Activated B cell treated with CpG ODN at 0.5 μM for 24 hours (primary cell): Measurements from ENCODE around the gene KIF21B. TPM values are rescaled to one million over a fixed set of nuclear protein-coding genes. Genes with fewer than 3 reads are reported as not detected.

ENCODE experiments used
- ATAC-seq: fragments of 200-7000 bp; cut with Tn5 transposase; one replicate; pipeline ENCODE4 v1.10.0; 2021; ENCODE audit warnings: low read depth, mild to moderate bottlenecking, moderate library complexity
- CTCF ChIA-PET: fragments of 350-600 bp; sonication (Branson Sonifier 250); formaldehyde crosslinking; loops from one replicate; lab custom pipeline; 2021; ENCODE audit warnings: antibody characterized with exemption; lab: Charles Lee
- POLR2A ChIA-PET: fragments of 350-600 bp; sonication (Branson Sonifier 250); formaldehyde crosslinking; loops from one replicate; lab custom pipeline; 2021; ENCODE audit warnings: antibody characterized with exemption; lab: Charles Lee
- DNase-seq: peaks from one replicate; pipeline ENCODE4 v3.0.0; 2022
- H3K27ac Mint-ChIP-seq: one replicate; pipeline ENCODE4 v1.8.0; 2020; ENCODE audit warnings: mixed read lengths
- H3K27me3 Mint-ChIP-seq: one replicate; pipeline ENCODE4 v1.8.0; 2021; ENCODE audit warnings: mixed read lengths
- H3K36me3 Mint-ChIP-seq: one replicate; pipeline ENCODE4 v1.8.0; 2021; ENCODE audit warnings: low read depth, mixed read lengths
- H3K4me1 Mint-ChIP-seq: one replicate; pipeline ENCODE4 v1.8.0; 2021; ENCODE audit warnings: mixed read lengths
- H3K4me3 Mint-ChIP-seq: one replicate; pipeline ENCODE4 v1.8.0; 2020; ENCODE audit warnings: mild to moderate bottlenecking, mixed read lengths
- H3K9me3 Mint-ChIP-seq: one replicate; pipeline ENCODE4 v1.8.0; 2020; ENCODE audit warnings: mixed read lengths
- CTCF ChIP-seq: fragments of 200-600 bp; IDR thresholded peaks from one replicate; pipeline ENCODE4 v1.8.0; 2022; ENCODE audit warnings: antibody characterized with exemption, mild to moderate bottlenecking
- intact Hi-C: fragments of 100-400 bp; cut with micrococcal nuclease; formaldehyde crosslinking; loops from one replicate; pipeline ENCODE4 v1.15.1; 2024
- total RNA-seq: library from RNA; stranded (reverse); gene quantifications from 2 replicates; pipeline ENCODE4 v1.2.3, GENCODE V29; 2022

Gene KIF21B
- total RNA-seq, 1 donor from 2014 or later, result 31.8 TPM

- ChIA-PET POLR2A (interaction anchor here (0.9 to 1.0 kb wide), 2 partner anchors 67 to 379 kb away, joined by 3 read pairs; partner anchors contain the start of gene DDX59), CTCF (interaction anchor here (16.4 kb wide), 1 partner anchor 74 kb away, joined by 327 read pairs; no protein-coding TSS in a partner anchor)
- TF ChIP-seq CTCF, result no peak
- H3K27me3 Mint-ChIP-seq, result peaks cover 8% of the 10 kb centered on the region
- H3K4me1 Mint-ChIP-seq, result peaks cover 33% of the 10 kb centered on the region
- H3K27ac Mint-ChIP-seq, result no peak overlapping the region
- H3K9me3 Mint-ChIP-seq, result no peaks in the 10 kb centered on the region
- DNase-seq, result no peak
- intact Hi-C loops, result no loop called here
- H3K4me3 Mint-ChIP-seq, result no peak overlapping the region
- no peak for ATAC-seq
- H3K36me3 Mint-ChIP-seq, result no peaks in the 10 kb centered on the region
These were observed 25.8 kb upstream of the KIF21B start for GRCh38 chr1:201049248-201049831.

- Mint-ChIP-seq H3K27me3 (peaks cover 4% of the 10 kb centered on the region), H3K4me1 (peaks cover 25% of the 10 kb centered on the region), H3K9me3 (no peaks in the 10 kb centered on the region), H3K27ac (no peak overlapping the region), H3K36me3 (no peaks in the 10 kb centered on the region), H3K4me3 (no peak overlapping the region)
- ATAC-seq, result no peak
- no peak for TF ChIP-seq CTCF
- ChIA-PET POLR2A (interaction anchor here (0.9 kb wide), 1 partner anchor 67 kb away, joined by 3 read pairs; no protein-coding TSS in a partner anchor), CTCF (interaction anchor here (16.4 kb wide), 1 partner anchor 73 kb away, joined by 327 read pairs; no protein-coding TSS in a partner anchor)
- intact Hi-C loops, result no loop called here
- DNase-seq, result no peak
These were observed 25.0 kb upstream of the KIF21B start for GRCh38 chr1:201048521-201048920.

- Mint-ChIP-seq H3K27ac (no peak overlapping the region), H3K9me3 (no peaks in the 10 kb centered on the region), H3K4me1 (peaks cover 2% of the 10 kb centered on the region), H3K36me3 (no peaks in the 10 kb centered on the region), H3K27me3 (peaks cover 2% of the 10 kb centered on the region), H3K4me3 (no peak overlapping the region)
- intact Hi-C loops, result loop anchor here (5.0 kb wide), 2 partner anchors 37 to 68 kb away; partner anchors contain the start of gene CACNA1S
- ATAC-seq (no peak), DNase-seq (no peak)
- ChIA-PET CTCF (interaction anchor here (1.0 to 16.4 kb wide), 3 partner anchors 18 to 69 kb away, joined by 3 to 327 read pairs (median 3); no protein-coding TSS in a partner anchor), POLR2A (no interaction called here)
- no peak for TF ChIP-seq CTCF
These were observed 20.6 kb upstream of the KIF21B start for GRCh38 chr1:201044119-201044518.

DNA sequence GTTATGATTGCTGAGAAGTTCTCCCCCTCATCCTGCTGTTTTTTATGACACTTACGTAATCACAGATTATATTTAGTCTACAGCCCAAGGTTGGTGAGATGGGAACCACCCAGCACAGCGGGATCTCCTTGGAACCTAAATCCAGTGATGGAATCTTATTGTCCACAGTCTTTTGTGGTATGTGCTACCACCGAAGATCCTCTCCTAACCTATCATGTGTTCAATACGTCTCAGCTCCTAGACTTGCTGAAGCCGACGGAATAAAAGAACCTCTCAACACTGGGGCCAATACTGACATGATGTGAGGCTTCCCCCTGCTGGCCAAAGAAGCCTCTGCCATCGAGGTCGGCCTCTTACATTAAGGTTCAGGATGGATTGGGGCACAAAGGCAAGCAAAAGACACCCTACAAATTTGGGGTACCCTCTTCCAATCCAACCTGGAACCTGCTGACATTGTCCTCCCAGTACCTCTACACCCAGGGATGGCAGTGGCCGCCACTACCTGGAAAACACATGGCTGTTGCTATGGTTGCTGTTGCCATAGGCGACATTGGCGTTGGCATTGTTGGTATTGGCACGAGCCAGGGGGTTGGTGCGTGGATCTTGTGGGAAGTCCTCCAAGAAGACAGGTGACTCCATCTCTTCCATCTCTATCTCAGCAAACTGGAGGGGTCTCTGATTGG lies 19.4 kb upstream of the KIF21B start:
- ATAC-seq (peak; percentile 93), DNase-seq (peak; percentile 47)
- intact Hi-C loops, result loop anchor here (1.0 to 5.0 kb wide), 8 partner anchors 17 to 484 kb away; partner anchors contain the start of genes CACNA1S and KIF14
- Mint-ChIP-seq H3K4me1 (peaks cover 2% of the 10 kb centered on the region), H3K9me3 (no peaks in the 10 kb centered on the region), H3K27ac (peak overlapping the region; percentile 35), H3K27me3 (peaks cover 2% of the 10 kb centered on the region), H3K4me3 (no peak overlapping the region), H3K36me3 (no peaks in the 10 kb centered on the region)
- CTCF ChIA-PET, result interaction anchor here (0.6 to 16.4 kb wide), 14 partner anchors 9 to 323 kb away, joined by 3 to 327 read pairs (median 3); no protein-coding TSS in a partner anchor
- POLR2A ChIA-PET, result no interaction called here
- TF ChIP-seq CTCF, result peak; percentile 70

DNA sequence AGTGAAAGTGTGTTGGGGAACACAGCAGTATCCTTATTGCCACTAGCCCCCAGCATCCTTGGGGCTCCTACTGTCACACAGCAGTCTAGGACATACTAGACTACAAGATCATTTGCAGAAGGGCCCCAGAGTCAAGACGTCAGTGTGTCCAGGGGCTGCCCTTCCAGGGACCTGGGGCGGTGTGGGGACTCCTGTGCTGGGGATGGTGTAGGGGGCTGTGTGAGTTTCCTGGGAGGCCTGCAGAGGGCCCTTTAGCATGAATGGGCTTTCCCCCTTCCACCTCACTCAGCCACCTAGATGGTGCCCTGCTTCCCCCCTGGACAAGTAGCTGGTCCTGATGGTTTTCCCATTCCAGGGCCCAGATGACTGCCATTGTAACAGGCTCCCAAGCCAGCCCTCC lies 17.5 kb upstream of the KIF21B start:
- Mint-ChIP-seq H3K27me3 (no peaks in the 10 kb centered on the region), H3K4me1 (peaks cover 2% of the 10 kb centered on the region), H3K4me3 (no peak overlapping the region), H3K9me3 (no peaks in the 10 kb centered on the region), H3K27ac (no peak overlapping the region), H3K36me3 (no peaks in the 10 kb centered on the region)
- ChIA-PET CTCF (interaction anchor here (1.1 to 16.4 kb wide), 2 partner anchors 25 to 65 kb away, joined by 5 to 327 read pairs; no protein-coding TSS in a partner anchor), POLR2A (no interaction called here)
- ATAC-seq, result no peak
- intact Hi-C loops, result loop anchor here (5.0 kb wide), 2 partner anchors 34 to 71 kb away; partner anchors contain the start of gene CACNA1S
- DNase-seq, result no peak
- no peak for TF ChIP-seq CTCF
